Right atrium auricular region (tissue), 2 donors: ENCODE results near the gene TBX18. TPM values are rescaled to one million over a fixed set of nuclear protein-coding genes. Genes with fewer than 3 reads are reported as not detected.

Source experiments
- DNase-seq: peaks from one replicate; pipeline ENCODE4 v3.0.0-alpha.2; 2019; ENCODE audit warnings: low spot score
- H3K27ac ChIP-seq, 2 donors: fragments of 200-600 bp; sonication (generic); 1 replicate in 1 of 2; 2 replicates in 1 of 2; pipeline ENCODE4 v1.5.1; 2016 to 2019
- H3K27me3 ChIP-seq, 2 donors: fragments of 200-600 bp; sonication (generic); one replicate each; pipeline versions ENCODE4 v1.5.1 to v1.6.0; 2017 to 2019
- H3K36me3 ChIP-seq: fragments of 200-600 bp; sonication (generic); one replicate; pipeline ENCODE4 v1.5.1; 2016
- H3K4me1 ChIP-seq, 2 donors: fragments of 200-600 bp; sonication (generic); one replicate each; pipeline versions ENCODE4 v1.5.1 to v1.6.0; 2017 to 2019
- H3K4me3 ChIP-seq, 2 donors: fragments of 200-600 bp; sonication (generic); 1 replicate in 1 of 2; 2 replicates in 1 of 2; pipeline ENCODE4 v1.5.1; 2017 to 2019; ENCODE audit warnings: mild to moderate bottlenecking in 1 of 2, moderate library complexity in 1 of 2
- H3K9me3 ChIP-seq, 2 donors: fragments of 200-600 bp; sonication (generic); one replicate each; pipeline ENCODE4 v1.5.1; 2019
- total RNA-seq, 2 donors: library from RNA; depleted of rRNA; stranded (reverse); fragments of >200 nt; gene quantifications; one replicate each; pipeline ENCODE4 v1.1.0, GENCODE V29; 2016
- TF ChIP-seq, protein P1 (sequence below), 2 donors: fragments of 200-600 bp; sonication (generic); IDR thresholded peaks; one replicate each; pipeline ENCODE4 v1.5.1; 2019; ENCODE audit warnings: antibody characterized with exemption in 2 of 2

Gene TBX18
- total RNA-seq, 2 donors from 2014 or later: 8.2 to 13.1 TPM

DNA sequence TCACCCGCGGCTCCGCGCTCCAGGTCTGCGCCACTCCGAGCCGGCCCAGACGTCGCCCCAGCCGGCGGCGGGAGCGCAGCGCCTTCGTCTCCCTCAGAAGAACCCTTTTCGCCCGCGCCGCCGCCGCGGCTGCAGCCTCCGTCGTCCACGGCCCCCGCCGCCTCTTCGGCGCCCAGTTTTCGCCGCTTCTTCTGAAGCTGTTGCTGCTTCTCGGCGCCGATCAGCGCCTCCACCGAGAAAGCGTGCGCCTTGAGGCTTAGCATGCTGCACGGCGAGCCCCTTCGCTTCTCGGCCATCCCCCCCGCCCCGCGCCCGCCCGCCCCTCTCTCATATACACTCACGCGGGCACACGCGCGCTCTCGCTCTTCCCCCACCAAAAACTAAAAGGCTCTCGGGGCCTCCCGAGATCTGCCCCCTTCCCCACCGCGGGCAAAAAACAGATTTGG lies 489 bp downstream of the TBX18 start:
- peak overlapping the region; percentile 86 to 91 for H3K27ac ChIP-seq
- H3K4me3 ChIP-seq: peak overlapping the region; percentile 45 to 59
- H3K36me3 ChIP-seq: no peaks in the 10 kb centered on the region
- no peak for DNase-seq
- peaks cover 0 to 13% of the 10 kb centered on the region in 2 donors for H3K4me1 ChIP-seq
- no peaks in the 10 kb centered on the region for H3K9me3 ChIP-seq
- TF ChIP-seq, protein P1, sequence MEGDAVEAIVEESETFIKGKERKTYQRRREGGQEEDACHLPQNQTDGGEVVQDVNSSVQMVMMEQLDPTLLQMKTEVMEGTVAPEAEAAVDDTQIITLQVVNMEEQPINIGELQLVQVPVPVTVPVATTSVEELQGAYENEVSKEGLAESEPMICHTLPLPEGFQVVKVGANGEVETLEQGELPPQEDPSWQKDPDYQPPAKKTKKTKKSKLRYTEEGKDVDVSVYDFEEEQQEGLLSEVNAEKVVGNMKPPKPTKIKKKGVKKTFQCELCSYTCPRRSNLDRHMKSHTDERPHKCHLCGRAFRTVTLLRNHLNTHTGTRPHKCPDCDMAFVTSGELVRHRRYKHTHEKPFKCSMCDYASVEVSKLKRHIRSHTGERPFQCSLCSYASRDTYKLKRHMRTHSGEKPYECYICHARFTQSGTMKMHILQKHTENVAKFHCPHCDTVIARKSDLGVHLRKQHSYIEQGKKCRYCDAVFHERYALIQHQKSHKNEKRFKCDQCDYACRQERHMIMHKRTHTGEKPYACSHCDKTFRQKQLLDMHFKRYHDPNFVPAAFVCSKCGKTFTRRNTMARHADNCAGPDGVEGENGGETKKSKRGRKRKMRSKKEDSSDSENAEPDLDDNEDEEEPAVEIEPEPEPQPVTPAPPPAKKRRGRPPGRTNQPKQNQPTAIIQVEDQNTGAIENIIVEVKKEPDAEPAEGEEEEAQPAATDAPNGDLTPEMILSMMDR (IDR thresholded peaks at IDR 0.05): no peak
- H3K27me3 ChIP-seq: peaks cover 0 to 19% of the 10 kb centered on the region in 2 donors

DNA sequence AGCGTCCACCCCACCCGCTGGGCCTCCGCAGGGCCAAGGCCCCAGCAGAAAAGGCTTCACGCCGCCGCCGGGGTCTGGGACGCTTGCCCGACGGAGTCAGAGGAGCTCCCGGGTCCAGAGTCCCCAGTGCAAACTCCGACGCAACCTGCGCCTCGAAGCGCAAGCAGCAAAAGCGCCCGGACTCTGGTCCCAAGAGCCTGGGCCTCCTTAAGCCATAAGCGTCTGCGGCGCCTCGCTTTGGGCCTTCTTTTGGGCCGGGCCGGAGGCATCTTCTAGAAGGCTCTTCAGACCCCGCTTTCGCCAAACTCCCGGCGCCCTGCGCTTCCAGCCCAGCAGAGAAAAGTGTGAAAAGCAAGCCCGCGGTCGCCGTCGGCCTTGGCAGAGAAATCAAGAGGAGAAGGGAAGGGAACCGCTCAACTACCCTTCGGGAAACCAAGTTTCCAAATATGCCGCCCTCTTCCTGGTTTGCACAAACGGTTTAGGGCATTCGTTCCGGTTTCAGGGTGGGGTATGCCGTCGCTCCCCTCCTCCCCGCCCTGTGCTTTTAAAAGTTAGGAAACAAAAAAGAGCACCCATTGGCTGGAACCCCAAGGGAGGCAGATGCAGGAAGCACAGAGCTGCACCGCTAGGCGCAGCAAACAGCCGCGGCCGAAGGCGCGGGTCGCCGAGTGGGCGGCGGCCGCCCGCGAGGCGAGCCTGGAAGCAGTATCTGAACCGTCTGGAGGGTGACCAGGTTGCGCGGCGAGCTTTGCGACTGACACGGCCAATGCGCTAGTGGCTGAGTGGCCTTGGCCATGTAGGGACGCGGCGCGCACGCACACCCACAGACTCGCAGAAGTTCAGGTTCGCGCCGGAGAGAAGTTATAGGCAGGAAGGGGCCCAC lies 1.2 kb downstream of the TBX18 start:
- Histone ChIP-seq H3K27ac (peak overlapping the region; percentile 86 to 91), H3K4me3 (peak overlapping the region; percentile 45 to 59), H3K4me1 (peaks cover 0 to 13% of the 10 kb centered on the region in 2 donors), H3K27me3 (peaks cover 0 to 19% of the 10 kb centered on the region in 2 donors), H3K36me3 (no peaks in the 10 kb centered on the region), H3K9me3 (no peaks in the 10 kb centered on the region)
- TF ChIP-seq, protein P1 (IDR thresholded peaks at IDR 0.05): no peak
- peak; percentile 75 for DNase-seq

DNA sequence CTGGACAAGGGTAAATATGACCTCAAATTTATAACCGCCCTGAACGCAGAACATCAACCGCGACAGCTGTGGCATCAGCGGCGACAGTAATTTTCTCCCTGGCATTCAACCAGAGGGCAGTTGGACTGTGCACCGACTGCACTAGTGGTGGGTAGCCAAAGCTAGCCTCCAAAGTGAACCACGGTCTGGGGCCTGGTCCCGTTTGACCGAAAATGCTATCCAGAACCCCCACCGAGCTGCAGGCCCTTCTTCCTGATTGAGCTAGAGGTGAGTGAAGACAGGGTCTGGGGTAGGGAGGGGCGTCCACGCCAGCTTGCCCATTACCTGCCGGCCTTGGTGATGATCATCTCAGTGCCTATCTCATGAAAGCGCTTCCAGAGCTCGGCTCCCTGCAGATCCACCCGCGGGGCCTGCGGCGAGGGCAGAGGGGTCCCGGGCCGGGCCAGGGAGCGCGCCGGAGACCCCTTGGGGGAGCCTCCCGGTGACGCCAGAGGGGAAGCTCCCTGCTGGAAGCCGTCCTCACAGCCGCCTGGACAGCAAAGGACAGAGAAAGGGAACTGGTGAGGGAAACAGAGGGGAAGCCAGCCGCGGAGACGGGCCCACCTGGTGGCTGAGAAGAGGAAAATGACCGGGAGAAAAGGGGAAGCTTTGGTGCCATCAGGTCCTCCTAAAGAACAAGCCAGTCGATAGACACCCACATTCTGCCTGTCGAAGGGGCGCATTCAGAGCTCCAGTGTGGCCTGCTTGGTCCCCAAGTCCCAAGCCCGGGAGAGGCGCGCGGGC lies 2.0 kb downstream of the TBX18 start:
- TF ChIP-seq, protein P1 (IDR thresholded peaks at IDR 0.05): no peak
- Histone ChIP-seq H3K27me3 (peaks cover 0 to 19% of the 10 kb centered on the region in 2 donors), H3K4me1 (peaks cover 0 to 13% of the 10 kb centered on the region in 2 donors), H3K9me3 (no peaks in the 10 kb centered on the region), H3K27ac (peak overlapping the region; percentile 86 to 91), H3K36me3 (no peaks in the 10 kb centered on the region), H3K4me3 (peak overlapping the region; percentile 45 to 59)
- DNase-seq: no peak

DNA sequence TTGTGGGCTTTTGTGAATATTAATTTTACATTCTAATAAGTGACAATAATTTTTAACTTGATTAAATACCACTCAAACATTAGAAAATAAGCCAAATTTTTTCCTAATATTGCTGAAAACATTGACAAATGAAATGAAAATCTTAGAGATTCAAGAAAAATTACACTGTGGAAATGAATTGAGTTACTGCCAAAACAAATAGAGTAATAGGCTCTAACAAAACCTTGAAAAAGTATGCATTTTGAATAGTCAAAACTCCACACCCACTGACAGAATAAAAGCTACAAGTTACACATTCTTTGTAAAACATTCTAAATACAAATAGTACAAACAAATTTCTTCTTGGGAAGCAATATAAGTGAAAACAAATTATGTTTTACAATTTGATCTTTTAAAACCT lies 5.9 kb downstream of the TBX18 start:
- TF ChIP-seq, protein P1 (IDR thresholded peaks at IDR 0.05): no peak
- Histone ChIP-seq H3K9me3 (no peaks in the 10 kb centered on the region), H3K27me3 (no peaks in the 10 kb centered on the region), H3K36me3 (no peaks in the 10 kb centered on the region), H3K4me3 (no peak overlapping the region), H3K27ac (peak overlapping the region; percentile 2 to 86), H3K4me1 (no peaks in the 10 kb centered on the region)
- DNase-seq: no peak

DNA sequence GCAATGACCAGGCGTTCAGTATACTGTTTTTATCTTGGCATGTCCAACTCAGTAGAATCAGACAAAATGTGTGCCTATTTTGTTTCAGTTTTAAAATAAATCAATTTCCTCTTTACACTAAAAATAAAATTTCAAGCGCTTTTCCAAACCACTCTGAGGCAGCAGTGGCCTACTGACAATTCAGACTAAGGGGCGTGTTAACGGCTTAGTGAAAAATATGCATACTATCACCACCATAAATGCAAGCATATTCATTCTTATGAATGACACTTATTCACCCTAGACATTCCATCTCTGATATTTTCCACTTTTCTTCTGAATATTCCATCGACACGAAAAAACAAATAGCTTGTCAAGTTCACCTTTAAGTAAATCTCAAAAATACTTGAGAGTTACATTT lies 7.5 kb downstream of the TBX18 start:
- Histone ChIP-seq H3K4me3 (no peak overlapping the region), H3K27ac (peak overlapping the region in 1 of 2 donors; percentile 25)
- TF ChIP-seq, protein P1 (IDR thresholded peaks at IDR 0.05): no peak

More for the DNA sequence above, 7.5 kb downstream of the TBX18 start:
- no peaks in the 10 kb centered on the region for H3K9me3 ChIP-seq
- H3K4me1 ChIP-seq: no peaks in the 10 kb centered on the region
- H3K27me3 ChIP-seq: no peaks in the 10 kb centered on the region
- H3K36me3 ChIP-seq: no peaks in the 10 kb centered on the region
- no peak for DNase-seq
